GM12878 (cell line): Measurements from ENCODE around the gene BTNL9. TPM values are rescaled to one million over a fixed set of nuclear protein-coding genes. Genes with fewer than 3 reads are reported as not detected.

Experiments
- ATAC-seq: fragments of 200-7000 bp; cut with Tn5 transposase; 3 replicates; pipeline ENCODE4 v1.9.1; 2020; ENCODE audit warnings: mild to moderate bottlenecking, moderate library complexity
- BruUV-seq: library from RNA; stranded (reverse); fragments of 400-500 nt; replicated peaks from 2 replicates; lab custom pipeline; 2021; lab: Mats Ljungman, UMichigan
- CTCF ChIA-PET: fragments of 300-600 bp; sonication (Branson Sonifier 250); formaldehyde crosslinking; extraction: SDS; loops from one replicate; lab custom pipeline; 2021; ENCODE audit warnings: inconsistent platforms; lab: Yijun Ruan, JAX
- POLR2A ChIA-PET: fragments of 350-600 bp; formaldehyde crosslinking; extraction: SDS; loops from one replicate; lab custom pipeline; 2021; ENCODE audit warnings: inconsistent platforms; lab: Charles Lee
- RAD21 ChIA-PET: fragments of 300-600 bp; sonication (Branson Sonifier 250); formaldehyde crosslinking; loops from one replicate; lab custom pipeline; 2023; ENCODE audit warnings: antibody characterized with exemption; ENCODE audit not compliant: unreplicated experiment; lab: Charles Lee
- SMC1A ChIA-PET: fragments of 300-600 bp; sonication (Branson Sonifier 250); formaldehyde crosslinking; loops from one replicate; lab custom pipeline; 2023; ENCODE audit not compliant: unreplicated experiment, uncharacterized antibody; lab: Charles Lee
- DNase-seq: peaks from one replicate; pipeline ENCODE4 v3.0.0-alpha.2; 2011; ENCODE audit warnings: low read depth, low spot score
- FAIRE-seq: peaks from 3 replicates; lab custom pipeline; 2011; peaks lifted over from hg19 to GRCh38; lab: Jason Lieb, UNC
- H2AFZ ChIP-seq: 2 replicates; pipeline ENCODE4 v1.6.0; 2011; ENCODE audit warnings: low read depth, low read length, control low read depth; ENCODE audit not compliant: control insufficient read depth
- H3K27ac ChIP-seq: 2 replicates; pipeline ENCODE4 v1.5.1; 2011; ENCODE audit warnings: control low read depth; ENCODE audit not compliant: control insufficient read depth, insufficient read depth
- H3K27me3 ChIP-seq, 2 experiments: replicated peaks in 1 of 2; 2 replicates each; pipeline versions ENCODE4 v1.6.0 to v1.6.1; 2011; ENCODE audit warnings: low read length in 1 of 2; ENCODE audit not compliant: control insufficient read depth in 2 of 2, insufficient read depth in 2 of 2
- H3K36me3 ChIP-seq, 2 experiments: 2 replicates each; pipeline ENCODE4 v1.5.1; 2011; ENCODE audit warnings: low read length in 1 of 2; ENCODE audit not compliant: control insufficient read depth in 2 of 2, insufficient read depth in 2 of 2
- H3K4me1 ChIP-seq: 2 replicates; pipeline ENCODE4 v1.6.1; 2011; ENCODE audit warnings: mild to moderate bottlenecking, low read length, moderate library complexity, mixed read lengths; ENCODE audit not compliant: control insufficient read depth, insufficient read depth
- H3K4me2 ChIP-seq: 2 replicates; pipeline ENCODE4 v1.6.0; 2011; ENCODE audit warnings: control low read depth; ENCODE audit not compliant: control insufficient read depth, insufficient read depth
- H3K4me3 ChIP-seq: fragments of 200-600 bp; sonication (generic); 2 replicates; pipeline ENCODE4 v1.5.1; 2016
- H3K79me2 ChIP-seq: 2 replicates; pipeline ENCODE4 v1.6.0; 2011; ENCODE audit warnings: low read length; ENCODE audit not compliant: control insufficient read depth, insufficient read depth
- H3K9ac ChIP-seq: 2 replicates; pipeline ENCODE4 v1.8.0; 2011; ENCODE audit warnings: low read length, control low read depth, mixed read lengths; ENCODE audit not compliant: control insufficient read depth, insufficient read depth
- H3K9me3 ChIP-seq: replicated peaks from 3 replicates; pipeline ENCODE4 v1.5.1; 2011; ENCODE audit warnings: mild to moderate bottlenecking, low read length; ENCODE audit not compliant: control insufficient read depth, insufficient read depth
- H4K20me1 ChIP-seq: 2 replicates; pipeline ENCODE4 v1.6.0; 2011; ENCODE audit not compliant: control insufficient read depth, insufficient read depth
- EGR1 ChIP-seq, 2 experiments: IDR thresholded peaks; 1 replicate in 1 of 2; 2 replicates in 1 of 2; pipeline ENCODE4 v1.6.1; 2011 to 2012; ENCODE audit warnings: low read depth in 2 of 2, low read length in 2 of 2, borderline replicate concordance in 1 of 2, mild to moderate bottlenecking in 1 of 2, moderate library complexity in 1 of 2
- WGBS: methylation state at CpG from one replicate; pipeline ENCODE4 v1.1.6; 2016; ENCODE audit warnings: low lambda C conversion rate; ENCODE audit not compliant: insufficient replicate concordance, insufficient coverage; ENCODE audit errors: missing lambda C conversion rate; 5-methylcytosine and 5-hydroxymethylcytosine counted together
- in situ Hi-C: fragments of 300-500 bp; cut with MboI; formaldehyde crosslinking; loops from 9 replicates; pipeline ENCODE4 v1.14.3; 2018; ENCODE audit warnings: mixed read lengths
- intact Hi-C: fragments of 100-400 bp; cut with micrococcal nuclease; formaldehyde crosslinking; loops from one replicate; pipeline ENCODE4 v1.14.2; 2022; ENCODE audit not compliant: unreplicated experiment
- polyA plus RNA-seq, 11 experiments: library from polyadenylated mRNA; depleted of rRNA in 4 of 11; unstranded in 6 of 11; stranded (reverse) in 5 of 11; fragments of >200 nt; fragmentation: Nextera tagmentation in 4 of 11; fragmentation: Illumina TruSeq in 1 of 11; extraction: Ambion mirVana in 4 of 11; extraction: Trizol in 1 of 11; gene quantifications; 1 replicate in 1 of 11; 2 replicates in 10 of 11; pipeline versions ENCODE4 v1.2.1 to v1.2.3, GENCODE V29; 2011 to 2016; ENCODE audit warnings: inconsistent platforms in 2 of 11, missing spikeins in 2 of 11, low read depth in 1 of 11
- total RNA-seq, 4 experiments: library from RNA; depleted of rRNA in 3 of 4; stranded (reverse); fragments of >200 nt in 3 of 4; fragmentation: Illumina TruSeq in 1 of 4; extraction: Trizol in 1 of 4; gene quantifications; 2 replicates each; pipeline versions ENCODE4 v1.2.1 to v1.2.3, GENCODE V29; 2013 to 2021
- TF ChIP-seq, protein P1 (sequence below): fragments of 450-650 bp; IDR thresholded peaks from 2 replicates; pipeline ENCODE4 v1.6.1; 2016; ENCODE audit warnings: mild to moderate bottlenecking
- TF ChIP-seq, protein P2 (sequence below): fragments of 450-650 bp; formaldehyde crosslinking; IDR thresholded peaks from 2 replicates; pipeline ENCODE4 v1.4.0; 2022; ENCODE audit warnings: mild to moderate bottlenecking, moderate library complexity

Gene BTNL9
- total and polyA plus RNA-seq, 10 of the 15 experiments (the other 5 are each of a cell fraction or from before 2014, with no cell fraction given), result 0.01 to 16.5 (median 0.06) TPM; not detected in 5

DNA sequence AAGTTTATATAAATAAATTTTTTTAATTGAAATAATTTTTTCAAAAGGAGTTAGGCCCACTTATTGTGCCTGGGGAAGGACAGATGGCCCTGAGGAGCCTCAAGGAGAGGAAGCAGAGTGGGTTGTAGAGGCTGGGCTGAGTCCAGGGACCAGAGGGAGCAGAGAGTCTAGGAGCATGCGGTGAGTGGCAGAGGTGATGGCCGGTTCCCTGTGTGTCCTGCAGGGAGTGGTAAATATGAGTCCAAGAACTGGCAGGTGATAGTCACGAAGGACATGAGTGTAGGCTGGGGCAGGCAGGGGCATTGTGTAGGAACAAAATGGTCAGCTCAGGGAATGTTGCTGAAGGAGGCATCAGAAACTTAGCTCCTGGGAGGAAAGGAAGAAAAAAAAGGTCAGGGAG, 8.3 kb upstream of the BTNL9 start:
- WGBS, result 67% methylated on average over 3 of the region's 3 CpGs
- in situ Hi-C loops, result no loop called here
- H2AFZ ChIP-seq, result no peak overlapping the region
- no peaks in the 10 kb centered on the region for H4K20me1 ChIP-seq
- intact Hi-C loops, result no loop called here
- no peak for DNase-seq
- TF ChIP-seq, protein P1, sequence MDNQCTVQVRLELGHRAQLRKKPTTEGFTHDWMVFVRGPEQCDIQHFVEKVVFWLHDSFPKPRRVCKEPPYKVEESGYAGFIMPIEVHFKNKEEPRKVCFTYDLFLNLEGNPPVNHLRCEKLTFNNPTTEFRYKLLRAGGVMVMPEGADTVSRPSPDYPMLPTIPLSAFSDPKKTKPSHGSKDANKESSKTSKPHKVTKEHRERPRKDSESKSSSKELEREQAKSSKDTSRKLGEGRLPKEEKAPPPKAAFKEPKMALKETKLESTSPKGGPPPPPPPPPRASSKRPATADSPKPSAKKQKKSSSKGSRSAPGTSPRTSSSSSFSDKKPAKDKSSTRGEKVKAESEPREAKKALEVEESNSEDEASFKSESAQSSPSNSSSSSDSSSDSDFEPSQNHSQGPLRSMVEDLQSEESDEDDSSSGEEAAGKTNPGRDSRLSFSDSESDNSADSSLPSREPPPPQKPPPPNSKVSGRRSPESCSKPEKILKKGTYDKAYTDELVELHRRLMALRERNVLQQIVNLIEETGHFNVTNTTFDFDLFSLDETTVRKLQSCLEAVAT, result no peak
- TF ChIP-seq, protein P2, sequence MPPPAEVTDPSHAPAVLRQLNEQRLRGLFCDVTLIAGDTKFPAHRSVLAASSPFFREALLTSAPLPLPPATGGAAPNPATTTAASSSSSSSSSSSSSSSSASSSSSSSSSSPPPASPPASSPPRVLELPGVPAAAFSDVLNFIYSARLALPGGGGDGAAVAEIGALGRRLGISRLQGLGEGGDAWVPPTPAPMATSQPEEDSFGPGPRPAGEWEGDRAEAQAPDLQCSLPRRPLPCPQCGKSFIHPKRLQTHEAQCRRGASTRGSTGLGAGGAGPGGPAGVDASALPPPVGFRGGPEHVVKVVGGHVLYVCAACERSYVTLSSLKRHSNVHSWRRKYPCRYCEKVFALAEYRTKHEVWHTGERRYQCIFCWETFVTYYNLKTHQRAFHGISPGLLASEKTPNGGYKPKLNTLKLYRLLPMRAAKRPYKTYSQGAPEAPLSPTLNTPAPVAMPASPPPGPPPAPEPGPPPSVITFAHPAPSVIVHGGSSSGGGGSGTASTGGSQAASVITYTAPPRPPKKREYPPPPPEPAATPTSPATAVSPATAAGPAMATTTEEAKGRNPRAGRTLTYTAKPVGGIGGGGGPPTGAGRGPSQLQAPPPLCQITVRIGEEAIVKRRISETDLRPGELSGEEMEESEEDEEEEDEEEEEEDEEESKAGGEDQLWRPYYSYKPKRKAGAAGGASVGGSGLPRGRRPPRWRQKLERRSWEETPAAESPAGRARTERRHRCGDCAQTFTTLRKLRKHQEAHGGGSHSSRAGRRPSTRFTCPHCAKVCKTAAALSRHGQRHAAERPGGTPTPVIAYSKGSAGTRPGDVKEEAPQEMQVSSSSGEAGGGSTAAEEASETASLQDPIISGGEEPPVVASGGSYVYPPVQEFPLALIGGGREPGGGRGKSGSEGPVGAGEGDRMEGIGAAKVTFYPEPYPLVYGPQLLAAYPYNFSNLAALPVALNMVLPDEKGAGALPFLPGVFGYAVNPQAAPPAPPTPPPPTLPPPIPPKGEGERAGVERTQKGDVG (CRISPR knock-in tag), result no peak
- no peak for TF ChIP-seq EGR1 (IDR thresholded peaks at IDR 0.05; ENCODE audit: borderline replicate concordance in 1 of 2, low read depth in 2 of 2, low read length in 2 of 2)
- TF ChIP-seq, all 136 proteins: peak for 0
- FAIRE-seq, result no peak
- Histone ChIP-seq H3K4me3 (no peak overlapping the region), H3K9me3 (no peaks in the 10 kb centered on the region; the same call in 2 of the 3 replicates), H3K27ac (no peak overlapping the region), H3K4me1 (no peaks in the 10 kb centered on the region), H3K9ac (no peak overlapping the region), H3K79me2 (no peaks in the 10 kb centered on the region), H3K27me3 (no peaks in the 10 kb centered on the region; a peak in 1 of 4 replicates), H3K4me2 (no peak overlapping the region), H3K36me3 (no peaks in the 10 kb centered on the region)
- ChIA-PET POLR2A (no interaction called here), RAD21 (no interaction called here), CTCF (no interaction called here), SMC1A (no interaction called here)
- no peak for ATAC-seq
- no TSS peak for BruUV-seq
